Measurements from ENCODE around the gene GNB1. TPM values are rescaled to one million over a fixed set of nuclear protein-coding genes. Genes with fewer than 3 reads are reported as not detected.

The GNB1 gene
- total RNA-seq, 1 experiment from 2014 or later: 400 TPM

- H3K4me1 Mint-ChIP-seq: peaks cover 0 to 9% of the 10 kb centered on the region in 2 experiments; a peak in 2 of 4 replicates
- H3K9ac ChIP-seq (ENCODE audit: extremely low read depth, insufficient read length, low read length): no peak overlapping the region
- no peak overlapping the region for H2AK5ac ChIP-seq (ENCODE audit: insufficient read length, low read length)
- H2BK12ac ChIP-seq (ENCODE audit: insufficient read length, low read depth, low read length): no peak overlapping the region
- no peaks in the 10 kb centered on the region; a peak in 1 of 7 replicates for H3K36me3 Mint-ChIP-seq (ENCODE audit: insufficient read depth in 1 of 3, low read depth in 3 of 3)
- H3K27me3 ChIP-seq (ENCODE audit: insufficient read depth, low read length): no peaks in the 10 kb centered on the region
- H4K5ac ChIP-seq (ENCODE audit: insufficient read length, low read depth, low read length): no peak overlapping the region
- H3K4me2 ChIP-seq (ENCODE audit: insufficient read depth, insufficient read length, low read length): no peak overlapping the region
- WGBS (ENCODE audit: extremely low coverage, insufficient read length, low lambda C conversion rate): no CpG with 5 or more reads among the region's 6 CpGs
- H3K27ac Mint-ChIP-seq: no peak overlapping the region
- no peak overlapping the region for H3K18ac ChIP-seq (ENCODE audit: insufficient read length, low read depth, low read length)
- H3K27me3 Mint-ChIP-seq (ENCODE audit: low read depth): peaks cover 4% of the 10 kb centered on the region
- H2BK20ac ChIP-seq (ENCODE audit: low read depth, low read length, poor library complexity, severe bottlenecking): no peak overlapping the region
- no peaks in the 10 kb centered on the region for H3K79me1 ChIP-seq (ENCODE audit: insufficient read depth, low read depth, low read length, poor library complexity, severe bottlenecking)
- no peaks in the 10 kb centered on the region for H3K9me3 ChIP-seq (ENCODE audit: control insufficient read depth, low read depth, low read length)
- H2BK120ac ChIP-seq (ENCODE audit: low read depth, low read length, poor library complexity, severe bottlenecking): no peak overlapping the region
- no peak overlapping the region for H4K91ac ChIP-seq (ENCODE audit: insufficient read length, low read depth, low read length)
- no peak overlapping the region for H3T11ph ChIP-seq (ENCODE audit: low read length)
- no peaks in the 10 kb centered on the region for H4K20me1 ChIP-seq (ENCODE audit: control insufficient read depth, insufficient read depth, insufficient read length)
- no peak overlapping the region for H3K4me3 Mint-ChIP-seq
- H2BK5ac ChIP-seq (ENCODE audit: insufficient read length, low read length): no peak overlapping the region
- DNase-seq: no peak
- H3K27ac ChIP-seq (ENCODE audit: insufficient read length, low read depth, low read length): no peak overlapping the region
- no peaks in the 10 kb centered on the region for H3K4me1 ChIP-seq (ENCODE audit: insufficient read depth, low read length)
- H3K79me2 ChIP-seq (ENCODE audit: insufficient read depth, low read length): no peaks in the 10 kb centered on the region
- peaks cover 5% of the 10 kb centered on the region in 2 experiments; a peak in 2 of 5 replicates for H3K9me3 Mint-ChIP-seq
- no peak overlapping the region for H2BK15ac ChIP-seq (ENCODE audit: low read depth, low read length)
- no peak overlapping the region for H2AFZ ChIP-seq (ENCODE audit: low read length)
- H3K14ac ChIP-seq (ENCODE audit: insufficient read depth, low read length): no peak overlapping the region; the same call in 1 of the 2 replicates
- H3K23ac ChIP-seq (ENCODE audit: insufficient read length, low read depth, low read length): no peak overlapping the region
- no peak overlapping the region for H3K4ac ChIP-seq (ENCODE audit: low read depth, low read length)
- no peak for TF ChIP-seq CTCF (conservative IDR thresholded peaks at IDR 0.05)
- no peak overlapping the region for H3K56ac ChIP-seq (ENCODE audit: insufficient read length, low read depth, low read length)
- no peaks in the 10 kb centered on the region for H3K23me2 ChIP-seq (ENCODE audit: insufficient read length, low read depth, low read length, poor library complexity, severe bottlenecking)
- no peak overlapping the region for H4K8ac ChIP-seq (replicated peaks; ENCODE audit: insufficient read length, low read depth, low read length)
These were observed 31.7 kb upstream of the GNB1 start for GRCh38 chr1:1922702-1922955.

All from H9 (cell line).